Measurements from ENCODE around the gene KIF3B. TPM values are rescaled to one million over a fixed set of nuclear protein-coding genes. Genes with fewer than 3 reads are reported as not detected.

KIF3B gene
- total and polyA plus RNA-seq, 2 of the 13 experiments (the other 11 are each of a cell fraction or from before 2014, with no cell fraction given) = 23.6 to 28.8 TPM

GRCh38 chr20:32263398-32263954, 14.0 kb upstream of the KIF3B start (continued):
- TF ChIP-seq ZNF142 (CRISPR knock-in tag; IDR thresholded peaks at IDR 0.05) (no peak), MIER2 (CRISPR knock-in tag; IDR thresholded peaks at IDR 0.05) (no peak), ARNTL (CRISPR knock-in tag; IDR thresholded peaks at IDR 0.05) (no peak), MBNL3 (CRISPR knock-in tag; conservative IDR thresholded peaks at IDR 0.05) (no peak), KDM4B (CRISPR knock-in tag; IDR thresholded peaks at IDR 0.05) (no peak), PAF1 (CRISPR knock-in tag; IDR thresholded peaks at IDR 0.05) (no peak), MAFF (IDR thresholded peaks at IDR 0.05; ENCODE audit: low read depth, low read length) (no peak), ETS1 (CRISPR knock-in tag; IDR thresholded peaks at IDR 0.05) (no peak), SNAI1 (CRISPR knock-in tag; IDR thresholded peaks at IDR 0.05; ENCODE audit: borderline replicate concordance) (no peak), NFIB (CRISPR knock-in tag; IDR thresholded peaks at IDR 0.05; ENCODE audit: borderline replicate concordance) (no peak), DBP (CRISPR knock-in tag; IDR thresholded peaks at IDR 0.05; ENCODE audit: not compliant biosample characterization) (no peak), ZNF337 (CRISPR knock-in tag; IDR thresholded peaks at IDR 0.05; ENCODE audit: borderline replicate concordance, low read depth) (no peak), ZNF468 (CRISPR knock-in tag; IDR thresholded peaks at IDR 0.05) (no peak)
- TF ChIP-seq, protein P1, sequence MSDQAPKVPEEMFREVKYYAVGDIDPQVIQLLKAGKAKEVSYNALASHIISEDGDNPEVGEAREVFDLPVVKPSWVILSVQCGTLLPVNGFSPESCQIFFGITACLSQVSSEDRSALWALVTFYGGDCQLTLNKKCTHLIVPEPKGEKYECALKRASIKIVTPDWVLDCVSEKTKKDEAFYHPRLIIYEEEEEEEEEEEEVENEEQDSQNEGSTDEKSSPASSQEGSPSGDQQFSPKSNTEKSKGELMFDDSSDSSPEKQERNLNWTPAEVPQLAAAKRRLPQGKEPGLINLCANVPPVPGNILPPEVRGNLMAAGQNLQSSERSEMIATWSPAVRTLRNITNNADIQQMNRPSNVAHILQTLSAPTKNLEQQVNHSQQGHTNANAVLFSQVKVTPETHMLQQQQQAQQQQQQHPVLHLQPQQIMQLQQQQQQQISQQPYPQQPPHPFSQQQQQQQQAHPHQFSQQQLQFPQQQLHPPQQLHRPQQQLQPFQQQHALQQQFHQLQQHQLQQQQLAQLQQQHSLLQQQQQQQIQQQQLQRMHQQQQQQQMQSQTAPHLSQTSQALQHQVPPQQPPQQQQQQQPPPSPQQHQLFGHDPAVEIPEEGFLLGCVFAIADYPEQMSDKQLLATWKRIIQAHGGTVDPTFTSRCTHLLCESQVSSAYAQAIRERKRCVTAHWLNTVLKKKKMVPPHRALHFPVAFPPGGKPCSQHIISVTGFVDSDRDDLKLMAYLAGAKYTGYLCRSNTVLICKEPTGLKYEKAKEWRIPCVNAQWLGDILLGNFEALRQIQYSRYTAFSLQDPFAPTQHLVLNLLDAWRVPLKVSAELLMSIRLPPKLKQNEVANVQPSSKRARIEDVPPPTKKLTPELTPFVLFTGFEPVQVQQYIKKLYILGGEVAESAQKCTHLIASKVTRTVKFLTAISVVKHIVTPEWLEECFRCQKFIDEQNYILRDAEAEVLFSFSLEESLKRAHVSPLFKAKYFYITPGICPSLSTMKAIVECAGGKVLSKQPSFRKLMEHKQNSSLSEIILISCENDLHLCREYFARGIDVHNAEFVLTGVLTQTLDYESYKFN (CRISPR knock-in tag; conservative IDR thresholded peaks at IDR 0.05) = peak; percentile 62
- TF ChIP-seq, protein P2, sequence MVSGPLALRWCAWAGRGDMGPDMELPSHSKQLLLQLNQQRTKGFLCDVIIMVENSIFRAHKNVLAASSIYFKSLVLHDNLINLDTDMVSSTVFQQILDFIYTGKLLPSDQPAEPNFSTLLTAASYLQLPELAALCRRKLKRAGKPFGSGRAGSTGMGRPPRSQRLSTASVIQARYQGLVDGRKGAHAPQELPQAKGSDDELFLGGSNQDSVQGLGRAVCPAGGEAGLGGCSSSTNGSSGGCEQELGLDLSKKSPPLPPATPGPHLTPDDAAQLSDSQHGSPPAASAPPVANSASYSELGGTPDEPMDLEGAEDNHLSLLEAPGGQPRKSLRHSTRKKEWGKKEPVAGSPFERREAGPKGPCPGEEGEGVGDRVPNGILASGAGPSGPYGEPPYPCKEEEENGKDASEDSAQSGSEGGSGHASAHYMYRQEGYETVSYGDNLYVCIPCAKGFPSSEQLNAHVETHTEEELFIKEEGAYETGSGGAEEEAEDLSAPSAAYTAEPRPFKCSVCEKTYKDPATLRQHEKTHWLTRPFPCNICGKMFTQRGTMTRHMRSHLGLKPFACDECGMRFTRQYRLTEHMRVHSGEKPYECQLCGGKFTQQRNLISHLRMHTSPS (CRISPR knock-in tag; IDR thresholded peaks at IDR 0.05; ENCODE audit: low read depth) = no peak
